GM12864 (cell line): ENCODE data around the gene TDRD5.

ENCODE experiments used
- DNase-seq: peaks from one replicate; pipeline ENCODE4 v3.0.0-alpha.2; 2011; ENCODE audit warnings: low read depth
- H3K4me3 ChIP-seq: 2 replicates; pipeline ENCODE4 v1.5.1; 2011; ENCODE audit warnings: mild to moderate bottlenecking, low read depth, low read length, control low read depth
- CTCF ChIP-seq: IDR thresholded peaks from 2 replicates; pipeline ENCODE4 v1.5.1; 2011; ENCODE audit warnings: low read depth, mild to moderate bottlenecking, moderate library complexity, low read length, control low read depth, inconsistent platforms; ENCODE audit errors: missing control alignments

The TDRD5 gene

GRCh38 chr1:179550746-179551682 is 40.6 kb upstream of the TDRD5 start:
- no peak for TF ChIP-seq CTCF
- no peak overlapping the region for H3K4me3 ChIP-seq
- DNase-seq: peak; percentile 19

- TF ChIP-seq CTCF: no peak
- H3K4me3 ChIP-seq: no peak overlapping the region
- DNase-seq: no peak
Measured at GRCh38 chr1:179554427-179554826, 37.2 kb upstream of the TDRD5 start.

GRCh38 chr1:179558078-179558477 is 33.6 kb upstream of the TDRD5 start:
- no peak overlapping the region for H3K4me3 ChIP-seq
- no peak for DNase-seq
- no peak for TF ChIP-seq CTCF

GRCh38 chr1:179575497-179576314 is 15.9 kb upstream of the TDRD5 start, which contains the start of gene NPHS2:
NPHS2 (minus strand) TSS chr1:179575948; CDS start chr1:179575864, 84 bp downstream.
- no peak for TF ChIP-seq CTCF
- no peak for DNase-seq
- no peak within 1 kb of the TSS for H3K4me3 ChIP-seq

- DNase-seq: no peak
- H3K4me3 ChIP-seq: no peak overlapping the region
Measured at GRCh38 chr1:179576509-179576908, 15.1 kb upstream of the TDRD5 start.

GRCh38 chr1:179583771-179584320 is 7.8 kb upstream of the TDRD5 start:
- H3K4me3 ChIP-seq: no peak overlapping the region
- DNase-seq: no peak
- no peak for TF ChIP-seq CTCF

More at GRCh38 chr1:179576509-179576908, 15.1 kb upstream of the TDRD5 start:
- TF ChIP-seq CTCF: no peak
